ENCODE results near the gene PPP1R7.

PPP1R7 gene

DNA sequence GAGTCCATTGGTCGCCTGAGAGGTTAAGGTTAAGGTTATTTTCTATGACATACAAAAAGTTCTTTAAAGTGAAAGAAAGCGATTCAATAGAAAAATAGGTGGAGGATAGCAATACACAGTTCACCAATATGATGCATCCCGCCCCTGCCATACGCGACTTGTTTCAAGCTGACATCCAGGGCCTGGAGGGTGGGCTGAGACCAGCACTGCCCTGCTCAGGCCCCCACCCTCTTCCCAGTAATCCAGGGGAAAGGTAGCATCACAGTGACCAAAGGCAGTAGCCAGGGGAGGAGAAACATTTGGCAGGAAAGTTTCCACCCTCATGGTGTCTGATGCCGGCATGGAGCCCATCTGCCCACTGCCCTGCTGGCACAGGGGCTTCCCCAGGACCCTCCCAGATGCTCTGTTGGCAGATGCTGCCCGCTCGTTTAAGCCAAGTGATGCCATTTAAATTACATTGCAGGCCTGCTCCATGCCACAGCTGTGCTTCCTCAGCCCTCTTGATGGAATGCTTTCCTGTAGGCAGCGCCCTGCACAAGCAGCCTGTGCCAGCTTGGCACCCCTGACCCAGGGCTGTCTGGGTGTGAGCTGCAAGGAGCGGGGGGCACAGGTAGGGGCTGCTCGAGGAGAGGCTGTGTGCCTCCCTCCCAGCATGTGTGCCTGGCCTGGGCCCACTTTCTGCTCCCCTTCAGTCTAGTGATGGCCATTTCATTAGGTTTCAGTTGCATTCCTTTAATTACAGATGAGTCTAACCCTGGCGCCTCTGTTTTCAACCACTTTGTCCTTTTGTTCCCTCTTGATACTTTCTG lies 27.5 kb downstream of the PPP1R7 start:
- no peaks in the 10 kb centered on the region for H3K9me3 ChIP-seq (ENCODE audit: control insufficient read depth, low read length)
- H3K4me3 ChIP-seq (ENCODE audit: extremely low read depth, insufficient read depth, low read length, poor library complexity, severe bottlenecking), result no peak overlapping the region
- no peak overlapping the region for H3K27ac ChIP-seq (ENCODE audit: low read depth, low read length, severe bottlenecking)
- H3K4me1 ChIP-seq (ENCODE audit: control insufficient read depth, insufficient read depth, low read length, poor library complexity, severe bottlenecking), result no peaks in the 10 kb centered on the region
- 95 to 98% methylated on average over 9 of the region's 12 CpGs for WGBS, 2 experiments (ENCODE audit: insufficient coverage in 2 of 2)
- H3K36me3 ChIP-seq (ENCODE audit: control insufficient read depth, insufficient read depth, low read length), result peaks cover 24% of the 10 kb centered on the region

DNA sequence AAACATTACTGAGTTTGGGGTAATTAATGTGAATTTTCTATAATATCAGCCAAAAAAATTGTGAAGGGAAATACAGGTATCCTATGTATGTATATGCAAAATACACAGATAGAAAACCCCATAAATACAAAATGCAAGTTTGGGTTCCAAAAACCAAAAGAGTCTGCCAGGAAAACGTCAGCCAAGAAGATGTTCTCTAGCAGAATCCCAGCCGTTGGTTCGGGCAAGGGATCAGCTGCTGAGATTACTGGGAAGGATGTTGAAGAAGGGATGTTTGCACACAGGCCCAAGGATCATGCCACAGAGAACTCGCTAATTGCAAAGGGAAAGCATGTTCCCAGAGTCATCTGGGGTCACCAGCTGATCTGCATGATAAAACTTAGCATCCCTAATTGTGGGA lies 28.7 kb downstream of the PPP1R7 start:
- Histone ChIP-seq H3K9me3 (ENCODE audit: control insufficient read depth, low read length) (no peaks in the 10 kb centered on the region), H3K27ac (ENCODE audit: low read depth, low read length, severe bottlenecking) (no peak overlapping the region), H3K4me1 (ENCODE audit: control insufficient read depth, insufficient read depth, low read length, poor library complexity, severe bottlenecking) (no peaks in the 10 kb centered on the region), H3K36me3 (ENCODE audit: control insufficient read depth, insufficient read depth, low read length) (peaks cover 25% of the 10 kb centered on the region), H3K4me3 (ENCODE audit: extremely low read depth, insufficient read depth, low read length, poor library complexity, severe bottlenecking) (no peak overlapping the region)
- WGBS, 2 experiments (ENCODE audit: insufficient coverage in 2 of 2), result 79 to 86% methylated on average over 4 of the region's 4 CpGs

DNA sequence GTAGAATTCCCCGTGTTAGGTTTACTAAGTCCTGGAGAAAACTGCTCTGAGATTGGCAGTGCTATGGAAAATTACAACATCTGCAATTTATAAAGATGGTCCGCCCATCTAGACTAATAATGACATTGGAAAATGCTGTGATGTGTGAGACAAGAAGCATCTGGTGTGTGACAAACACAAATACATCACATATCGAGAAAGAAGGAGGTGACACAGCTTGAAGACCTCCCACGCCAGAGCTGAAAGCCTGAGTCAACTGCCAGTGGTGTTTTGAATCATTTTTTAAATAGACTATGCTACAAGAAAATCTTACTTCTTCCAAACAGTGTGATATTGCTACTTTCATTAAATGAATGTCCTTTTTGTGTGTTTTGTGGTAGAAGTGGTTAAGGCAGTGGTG lies 29.6 kb downstream of the PPP1R7 start:
- Histone ChIP-seq H3K4me3 (ENCODE audit: extremely low read depth, insufficient read depth, low read length, poor library complexity, severe bottlenecking) (no peak overlapping the region), H3K36me3 (ENCODE audit: control insufficient read depth, insufficient read depth, low read length) (peaks cover 23% of the 10 kb centered on the region), H3K4me1 (ENCODE audit: control insufficient read depth, insufficient read depth, low read length, poor library complexity, severe bottlenecking) (no peaks in the 10 kb centered on the region), H3K27ac (ENCODE audit: low read depth, low read length, severe bottlenecking) (no peak overlapping the region), H3K9me3 (ENCODE audit: control insufficient read depth, low read length) (no peaks in the 10 kb centered on the region)
- WGBS, 2 experiments (ENCODE audit: insufficient coverage in 2 of 2), result 88% methylated on average over 2 of the region's 4 CpGs; no CpG with 5 or more reads in 1 of the 2 experiments

GRCh38 chr2:241180495-241180894 lies 30.2 kb downstream of the PPP1R7 start:
- H3K4me1 ChIP-seq (ENCODE audit: control insufficient read depth, insufficient read depth, low read length, poor library complexity, severe bottlenecking), result no peaks in the 10 kb centered on the region
- H3K36me3 ChIP-seq (ENCODE audit: control insufficient read depth, insufficient read depth, low read length), result peaks cover 19% of the 10 kb centered on the region
- 77% methylated on average over 11 to 12 of the region's 12 CpGs for WGBS, 2 experiments (ENCODE audit: insufficient coverage in 2 of 2)
- no peak overlapping the region for H3K4me3 ChIP-seq (ENCODE audit: extremely low read depth, insufficient read depth, low read length, poor library complexity, severe bottlenecking)
- no peaks in the 10 kb centered on the region for H3K9me3 ChIP-seq (ENCODE audit: control insufficient read depth, low read length)
- H3K27ac ChIP-seq (ENCODE audit: low read depth, low read length, severe bottlenecking), result no peak overlapping the region

DNA sequence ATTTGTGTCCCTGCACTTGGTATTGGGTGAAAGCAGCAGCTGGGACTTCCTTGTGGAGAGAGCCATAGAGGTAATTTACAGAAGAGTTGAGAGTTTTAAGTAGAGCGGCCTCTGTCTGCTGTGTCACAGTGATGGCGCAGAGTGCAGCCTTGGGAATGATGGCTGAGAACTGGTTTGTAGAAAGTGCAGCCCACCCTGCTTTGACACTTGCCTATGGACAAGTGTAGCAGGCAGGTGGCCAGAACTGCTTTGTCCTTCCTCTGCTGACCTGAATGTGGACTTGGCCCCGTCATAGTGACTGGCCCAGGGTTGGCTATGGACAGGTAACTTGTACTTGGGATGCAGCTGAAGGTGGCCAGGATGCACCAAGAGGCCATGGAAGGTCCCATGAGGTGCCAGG lies 31.9 kb downstream of the PPP1R7 start:
- Histone ChIP-seq H3K4me3 (ENCODE audit: extremely low read depth, insufficient read depth, low read length, poor library complexity, severe bottlenecking) (no peak overlapping the region), H3K9me3 (ENCODE audit: control insufficient read depth, low read length) (no peaks in the 10 kb centered on the region), H3K27ac (ENCODE audit: low read depth, low read length, severe bottlenecking) (no peak overlapping the region), H3K4me1 (ENCODE audit: control insufficient read depth, insufficient read depth, low read length, poor library complexity, severe bottlenecking) (no peaks in the 10 kb centered on the region), H3K36me3 (ENCODE audit: control insufficient read depth, insufficient read depth, low read length) (peaks cover 17% of the 10 kb centered on the region)
- 100% methylated on average over 3 of the region's 3 CpGs for WGBS, 2 experiments (ENCODE audit: insufficient coverage in 2 of 2)

- 89 to 95% methylated on average over 25 to 28 of the region's 28 CpGs for WGBS, 2 experiments (ENCODE audit: insufficient coverage in 2 of 2)
- Histone ChIP-seq H3K4me1 (ENCODE audit: control insufficient read depth, insufficient read depth, low read length, poor library complexity, severe bottlenecking) (no peaks in the 10 kb centered on the region), H3K27ac (ENCODE audit: low read depth, low read length, severe bottlenecking) (no peak overlapping the region), H3K4me3 (ENCODE audit: extremely low read depth, insufficient read depth, low read length, poor library complexity, severe bottlenecking) (no peak overlapping the region), H3K36me3 (ENCODE audit: control insufficient read depth, insufficient read depth, low read length) (peaks cover 17% of the 10 kb centered on the region), H3K9me3 (ENCODE audit: control insufficient read depth, low read length) (no peaks in the 10 kb centered on the region)
Observed at GRCh38 chr2:241182531-241183133, 32.4 kb downstream of the PPP1R7 start.

DNA sequence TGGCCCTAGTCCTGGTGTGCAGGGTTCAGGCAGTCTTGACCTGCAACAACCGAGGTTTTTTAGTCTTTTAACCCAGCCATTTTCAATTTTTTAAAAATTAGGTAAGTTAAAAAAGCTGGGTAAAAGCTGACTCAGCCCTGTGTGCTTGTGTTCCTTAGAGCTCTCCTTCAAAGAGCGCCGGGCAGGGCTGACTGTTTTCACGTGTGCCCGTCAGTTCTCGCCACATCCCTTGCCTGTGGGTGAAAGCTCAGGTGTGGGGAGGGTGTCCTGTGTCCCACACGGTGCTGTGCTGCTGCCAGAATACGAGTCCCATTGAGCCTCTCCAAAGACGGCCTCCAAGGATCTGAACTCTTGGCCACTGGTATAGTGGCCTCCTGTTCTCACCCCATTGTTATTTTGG lies 33.0 kb downstream of the PPP1R7 start:
- WGBS, 2 experiments (ENCODE audit: insufficient coverage in 2 of 2), result 93 to 100% methylated on average over 4 to 6 of the region's 9 CpGs
- no peaks in the 10 kb centered on the region for H3K9me3 ChIP-seq (ENCODE audit: control insufficient read depth, low read length)

DNA sequence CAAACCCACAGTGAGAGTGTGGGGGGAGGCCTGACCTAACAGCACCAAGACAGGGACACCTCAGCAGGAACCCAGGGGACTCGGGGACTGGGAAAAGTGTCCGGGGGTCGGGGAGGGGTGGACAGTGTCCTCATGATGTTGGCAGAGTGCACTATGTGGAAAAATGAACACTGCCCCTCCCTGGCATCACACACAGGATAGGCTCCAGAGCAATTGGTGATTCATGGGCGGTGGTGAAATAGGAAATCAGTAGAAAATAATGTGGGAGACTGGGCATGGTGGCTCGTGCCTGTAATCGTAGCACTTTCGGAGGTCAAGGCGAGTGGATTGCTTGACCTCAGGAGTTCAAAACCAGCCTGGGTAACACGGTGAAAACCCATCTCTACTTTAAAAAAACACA lies 34.6 kb downstream of the PPP1R7 start:
- H3K27ac ChIP-seq (ENCODE audit: low read depth, low read length, severe bottlenecking), result no peak overlapping the region
- WGBS, 2 experiments (ENCODE audit: insufficient coverage in 2 of 2), result 80 to 88% methylated on average over 8 to 9 of the region's 9 CpGs
- H3K4me3 ChIP-seq (ENCODE audit: extremely low read depth, insufficient read depth, low read length, poor library complexity, severe bottlenecking), result no peak overlapping the region
- H3K4me1 ChIP-seq (ENCODE audit: control insufficient read depth, insufficient read depth, low read length, poor library complexity, severe bottlenecking), result no peaks in the 10 kb centered on the region
- no peaks in the 10 kb centered on the region for H3K9me3 ChIP-seq (ENCODE audit: control insufficient read depth, low read length)
- peaks cover 8% of the 10 kb centered on the region for H3K36me3 ChIP-seq (ENCODE audit: control insufficient read depth, insufficient read depth, low read length)

More for the DNA sequence above, 33.0 kb downstream of the PPP1R7 start:
- H3K27ac ChIP-seq (ENCODE audit: low read depth, low read length, severe bottlenecking), result no peak overlapping the region
- no peaks in the 10 kb centered on the region for H3K4me1 ChIP-seq (ENCODE audit: control insufficient read depth, insufficient read depth, low read length, poor library complexity, severe bottlenecking)
- H3K4me3 ChIP-seq (ENCODE audit: extremely low read depth, insufficient read depth, low read length, poor library complexity, severe bottlenecking), result no peak overlapping the region
- peaks cover 12% of the 10 kb centered on the region for H3K36me3 ChIP-seq (ENCODE audit: control insufficient read depth, insufficient read depth, low read length)

DNA sequence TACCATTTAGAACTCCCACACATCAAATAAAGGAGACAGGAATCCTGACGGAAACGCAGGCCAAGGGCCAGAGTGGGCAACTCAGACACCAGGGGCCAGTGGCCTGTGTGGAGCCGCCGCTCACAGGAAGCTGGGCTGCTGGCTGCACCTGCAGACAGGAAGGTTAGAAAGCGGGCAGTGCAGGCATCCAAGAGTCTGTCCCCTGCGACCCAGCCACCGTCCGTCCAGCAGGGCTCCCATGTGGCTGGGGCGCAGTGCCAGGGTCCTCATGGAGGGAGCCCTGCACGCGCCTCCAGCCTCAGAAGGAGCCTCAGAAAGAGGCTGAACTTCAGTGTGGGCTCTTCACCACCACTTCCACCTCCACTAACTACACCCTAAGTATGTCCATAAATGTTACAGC lies 35.7 kb downstream of the PPP1R7 start:
- Histone ChIP-seq H3K27ac (ENCODE audit: low read depth, low read length, severe bottlenecking) (no peak overlapping the region), H3K36me3 (ENCODE audit: control insufficient read depth, insufficient read depth, low read length) (peaks cover 8% of the 10 kb centered on the region), H3K4me1 (ENCODE audit: control insufficient read depth, insufficient read depth, low read length, poor library complexity, severe bottlenecking) (no peaks in the 10 kb centered on the region), H3K4me3 (ENCODE audit: extremely low read depth, insufficient read depth, low read length, poor library complexity, severe bottlenecking) (no peak overlapping the region), H3K9me3 (ENCODE audit: control insufficient read depth, low read length) (no peaks in the 10 kb centered on the region)
- 89 to 97% methylated on average over 9 to 11 of the region's 11 CpGs for WGBS, 2 experiments (ENCODE audit: insufficient coverage in 2 of 2)

- WGBS, 2 experiments (ENCODE audit: insufficient coverage in 2 of 2), result 56 to 62% methylated on average over 10 to 12 of the region's 14 CpGs
- H3K27ac ChIP-seq (ENCODE audit: low read depth, low read length, severe bottlenecking), result no peak overlapping the region
- H3K4me1 ChIP-seq (ENCODE audit: control insufficient read depth, insufficient read depth, low read length, poor library complexity, severe bottlenecking), result no peaks in the 10 kb centered on the region
- peaks cover 3% of the 10 kb centered on the region for H3K36me3 ChIP-seq (ENCODE audit: control insufficient read depth, insufficient read depth, low read length)
- no peaks in the 10 kb centered on the region for H3K9me3 ChIP-seq (ENCODE audit: control insufficient read depth, low read length)
- no peak overlapping the region for H3K4me3 ChIP-seq (ENCODE audit: extremely low read depth, insufficient read depth, low read length, poor library complexity, severe bottlenecking)
Observed at GRCh38 chr2:241187101-241187917, 37.0 kb downstream of the PPP1R7 start.

All from mesodermal cell (in vitro differentiated cells).